Activated CD4-positive, alpha-beta T cell treated with anti-CD3 and anti-CD28 coated beads, Interleukin-2, amount 10 ng/mL, durations not matched to agents 7 days and 5 days (primary cell): ENCODE data around the gene ASB18. TPM values are rescaled to one million over a fixed set of nuclear protein-coding genes. Genes with fewer than 3 reads are reported as not detected.

Experiments used
- CTCF ChIA-PET: fragments of 350-600 bp; sonication (Branson Sonifier 250); formaldehyde crosslinking; loops from one replicate; lab custom pipeline; 2021; ENCODE audit warnings: antibody characterized with exemption; lab: Charles Lee
- POLR2A ChIA-PET: fragments of 350-600 bp; sonication (Branson Sonifier 250); formaldehyde crosslinking; loops from one replicate; lab custom pipeline; 2021; ENCODE audit warnings: antibody characterized with exemption; lab: Charles Lee
- DNase-seq: peaks from one replicate; pipeline ENCODE4 v3.0.0-alpha.2; 2020
- H3K27ac Mint-ChIP-seq: one replicate; pipeline ENCODE4 v1.8.0; 2021; ENCODE audit warnings: mild to moderate bottlenecking, moderate library complexity, mixed read lengths
- H3K27me3 Mint-ChIP-seq: one replicate; pipeline ENCODE4 v1.8.0; 2021; ENCODE audit warnings: mixed read lengths
- H3K36me3 Mint-ChIP-seq: one replicate; pipeline ENCODE4 v1.8.0; 2021; ENCODE audit warnings: low read depth, mixed read lengths
- H3K4me1 Mint-ChIP-seq: one replicate; pipeline ENCODE4 v1.8.0; 2021; ENCODE audit warnings: mixed read lengths
- H3K4me3 Mint-ChIP-seq: one replicate; pipeline ENCODE4 v1.8.0; 2021; ENCODE audit warnings: mild to moderate bottlenecking, moderate library complexity, mixed read lengths
- H3K9me3 Mint-ChIP-seq: one replicate; pipeline ENCODE4 v1.8.0; 2021; ENCODE audit warnings: mixed read lengths
- total RNA-seq, 2 experiments: library from RNA; stranded (reverse); gene quantifications; one replicate each; pipeline ENCODE4 v1.2.3, GENCODE V29; 2021

Gene ASB18
- total RNA-seq, 2 experiments from 2014 or later: not detected

DNA sequence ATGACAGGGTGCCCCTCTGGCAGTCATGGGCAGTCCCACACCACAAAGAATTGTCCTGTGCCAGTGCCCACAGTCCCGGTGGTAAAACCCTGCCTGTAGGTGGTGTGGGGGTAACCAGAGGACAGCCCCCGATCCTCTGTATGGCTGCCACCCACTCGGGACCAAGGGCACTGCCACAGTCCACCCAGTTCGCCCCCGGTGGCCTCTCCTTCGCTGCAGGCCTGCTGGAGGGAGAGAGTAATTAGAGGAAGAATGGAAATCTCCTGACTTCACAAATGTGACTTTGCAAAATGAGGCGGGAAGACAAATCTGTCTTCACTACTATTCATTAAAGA is 107.4 kb downstream of the ASB18 start:
- CTCF ChIA-PET: no interaction called here
- H3K27me3 Mint-ChIP-seq: peaks cover 28% of the 10 kb centered on the region
- H3K9me3 Mint-ChIP-seq: peaks cover 6% of the 10 kb centered on the region
- no peaks in the 10 kb centered on the region for H3K36me3 Mint-ChIP-seq
- H3K4me1 Mint-ChIP-seq: no peaks in the 10 kb centered on the region
- POLR2A ChIA-PET: no interaction called here
- H3K4me3 Mint-ChIP-seq: no peak overlapping the region
- H3K27ac Mint-ChIP-seq: no peak overlapping the region
- DNase-seq: no peak

DNA sequence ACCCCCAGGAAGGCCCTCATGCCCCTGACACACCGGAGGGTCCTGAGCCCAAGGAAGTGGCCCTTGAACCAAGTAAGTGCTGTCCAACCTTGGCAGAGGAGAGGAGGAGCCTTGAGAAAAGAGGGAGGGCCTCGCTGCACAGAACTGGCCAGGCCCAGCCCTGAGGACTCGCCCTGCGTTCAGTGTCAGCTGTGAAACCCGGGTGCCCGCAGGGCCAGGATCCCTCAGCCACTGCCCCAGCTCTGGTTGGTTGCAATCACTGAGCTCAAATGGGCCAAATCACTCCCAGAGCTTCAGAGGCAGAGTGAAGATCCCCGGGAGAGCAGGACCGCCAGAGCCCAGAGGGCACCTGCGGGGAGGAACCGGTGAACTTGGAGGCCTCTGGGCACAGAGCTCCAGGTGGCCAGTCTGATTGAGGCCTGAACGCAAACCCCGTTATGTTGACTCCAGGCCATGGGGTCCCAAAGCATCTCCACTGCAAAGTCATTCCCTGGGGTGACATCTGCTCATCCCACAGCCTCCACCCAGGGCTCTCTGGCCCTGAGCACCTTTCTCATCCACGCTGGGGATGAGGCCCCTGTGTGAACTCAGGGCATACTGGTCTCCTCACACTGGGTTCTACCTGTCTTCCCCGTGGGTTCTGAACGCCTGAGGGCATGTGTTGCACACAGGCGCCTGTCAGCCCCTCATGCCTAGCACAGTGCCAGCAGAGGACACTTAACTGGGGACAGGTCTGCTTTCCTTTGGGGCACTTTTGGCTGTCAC is 107.9 kb downstream of the ASB18 start:
- no peaks in the 10 kb centered on the region for H3K4me1 Mint-ChIP-seq
- CTCF ChIA-PET: no interaction called here
- no peak for DNase-seq
- peaks cover 6% of the 10 kb centered on the region for H3K9me3 Mint-ChIP-seq
- POLR2A ChIA-PET: no interaction called here
- H3K27ac Mint-ChIP-seq: peak overlapping the region; percentile 50
- H3K27me3 Mint-ChIP-seq: peaks cover 24% of the 10 kb centered on the region
- no peaks in the 10 kb centered on the region for H3K36me3 Mint-ChIP-seq
- H3K4me3 Mint-ChIP-seq: no peak overlapping the region

DNA sequence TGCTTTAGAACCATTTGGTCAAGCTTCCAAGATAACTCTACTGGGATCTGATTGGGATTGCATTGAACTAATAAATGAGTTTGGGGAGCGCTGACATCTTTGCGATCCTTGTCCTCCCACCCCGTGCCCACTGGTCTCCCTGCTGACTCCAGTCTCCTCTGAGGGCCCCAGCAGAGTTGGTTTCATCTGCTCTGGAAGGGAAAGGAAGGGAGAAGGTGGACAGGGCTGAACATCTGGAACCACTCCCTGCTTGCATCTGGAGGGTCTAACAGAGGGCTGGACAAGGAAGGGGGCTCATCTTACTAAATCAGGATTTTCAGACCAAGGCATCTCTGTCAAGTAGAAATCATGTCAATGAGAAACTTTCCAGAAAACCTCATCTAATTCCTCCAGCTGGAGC is 108.8 kb downstream of the ASB18 start:
- peaks cover 6% of the 10 kb centered on the region for H3K9me3 Mint-ChIP-seq
- ChIA-PET CTCF (interaction anchor here (0.6 kb wide), 1 partner anchor 193 kb away, joined by 3 read pairs; no protein-coding TSS in a partner anchor), POLR2A (no interaction called here)
- no peak for DNase-seq
- H3K4me3 Mint-ChIP-seq: no peak overlapping the region
- H3K36me3 Mint-ChIP-seq: no peaks in the 10 kb centered on the region
- no peaks in the 10 kb centered on the region for H3K4me1 Mint-ChIP-seq
- peaks cover 23% of the 10 kb centered on the region for H3K27me3 Mint-ChIP-seq
- no peak overlapping the region for H3K27ac Mint-ChIP-seq

DNA sequence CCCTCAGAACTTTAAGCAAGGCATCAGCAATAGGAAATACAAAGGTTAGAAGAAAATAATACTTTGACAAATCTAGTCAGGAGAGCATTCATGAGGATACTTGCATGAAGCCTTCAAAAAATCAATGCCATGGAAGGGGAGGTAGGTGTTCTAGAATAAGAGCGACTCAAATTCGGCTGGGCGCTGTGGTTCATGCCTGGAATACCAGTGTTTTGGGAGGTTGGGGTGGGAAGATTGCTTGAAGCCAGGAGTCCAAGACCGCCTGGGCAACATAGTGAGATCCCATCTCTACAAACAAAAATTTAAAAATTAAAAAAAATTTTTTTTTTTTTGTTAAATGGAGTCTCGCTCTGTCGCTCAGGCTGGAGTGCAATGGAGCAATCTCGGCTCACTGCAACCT is 117.8 kb downstream of the ASB18 start:
- DNase-seq: no peak
- ChIA-PET CTCF (no interaction called here), POLR2A (no interaction called here)
- no peak overlapping the region for H3K4me3 Mint-ChIP-seq
- no peak overlapping the region for H3K27ac Mint-ChIP-seq
- H3K27me3 Mint-ChIP-seq: peaks cover 4% of the 10 kb centered on the region
- no peaks in the 10 kb centered on the region for H3K36me3 Mint-ChIP-seq
- no peaks in the 10 kb centered on the region for H3K9me3 Mint-ChIP-seq
- H3K4me1 Mint-ChIP-seq: no peaks in the 10 kb centered on the region

DNA sequence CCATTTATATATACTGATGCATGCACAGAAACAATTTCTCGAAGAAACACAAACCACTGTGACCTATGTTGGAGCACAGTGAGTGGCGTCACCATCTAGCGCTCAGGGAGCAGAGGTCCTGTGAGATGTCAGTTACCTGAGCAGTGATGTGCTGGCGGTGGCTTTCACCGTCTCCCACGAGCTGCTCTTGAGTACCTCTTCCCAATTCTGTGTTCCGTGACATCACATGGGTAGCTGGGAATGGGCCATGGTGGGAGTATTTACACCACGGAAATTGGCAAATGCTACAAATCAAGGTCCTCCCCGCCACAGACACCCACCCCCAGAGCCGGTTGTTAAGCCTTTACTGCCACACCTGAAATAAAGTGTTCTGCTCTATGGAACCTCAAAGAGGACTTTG is 120.4 kb downstream of the ASB18 start:
- ChIA-PET POLR2A (no interaction called here), CTCF (no interaction called here)
- Mint-ChIP-seq H3K4me1 (no peaks in the 10 kb centered on the region), H3K4me3 (no peak overlapping the region), H3K9me3 (no peaks in the 10 kb centered on the region), H3K27ac (no peak overlapping the region), H3K36me3 (no peaks in the 10 kb centered on the region), H3K27me3 (peaks cover 6% of the 10 kb centered on the region)
- no peak for DNase-seq

Other genes starting within 250 kb of the ASB18 start
- not detected for gene GBX2, start 96.0 kb downstream of the ASB18 start, total RNA-seq